NCI-H1436 treated with DMSO at 0.1 percent for 48 hours (cell line): ENCODE results near the gene MYO7B.

ENCODE experiments used
- DNase-seq: peaks from one replicate; lab custom pipeline; 2025; lab: John Stamatoyannopoulos, UW

Gene MYO7B

DNA sequence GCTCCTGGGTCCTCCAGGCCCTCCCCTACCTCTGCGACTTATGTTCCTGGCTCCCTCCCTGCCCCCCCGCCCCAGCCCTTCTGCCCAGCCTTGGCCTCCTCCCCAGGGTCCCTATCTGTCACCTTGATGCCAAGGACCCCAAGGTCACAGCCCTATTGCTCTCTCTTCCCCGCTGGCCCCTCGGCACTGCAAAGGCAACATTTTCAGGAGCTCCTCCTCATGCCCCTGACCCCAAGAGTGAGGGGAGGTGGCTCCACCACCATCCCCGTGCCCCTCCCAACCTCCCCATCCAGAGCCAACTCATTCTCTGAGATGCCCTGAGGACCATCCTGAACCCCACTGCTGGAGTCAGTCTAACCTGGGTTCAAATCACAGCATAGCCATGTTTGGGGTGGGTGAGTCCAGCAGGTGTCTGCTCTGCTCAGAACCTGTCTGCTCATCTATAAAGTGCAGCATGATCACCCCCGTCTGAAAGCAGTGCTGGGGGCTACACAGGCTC is 128.1 kb downstream of the MYO7B start:
- no peak for DNase-seq

- no peak for DNase-seq
These were observed 128.8 kb downstream of the MYO7B start for GRCh38 chr2:127664065-127664894.

- DNase-seq: no peak
These were observed 129.4 kb downstream of the MYO7B start for GRCh38 chr2:127664895-127665225.

DNA sequence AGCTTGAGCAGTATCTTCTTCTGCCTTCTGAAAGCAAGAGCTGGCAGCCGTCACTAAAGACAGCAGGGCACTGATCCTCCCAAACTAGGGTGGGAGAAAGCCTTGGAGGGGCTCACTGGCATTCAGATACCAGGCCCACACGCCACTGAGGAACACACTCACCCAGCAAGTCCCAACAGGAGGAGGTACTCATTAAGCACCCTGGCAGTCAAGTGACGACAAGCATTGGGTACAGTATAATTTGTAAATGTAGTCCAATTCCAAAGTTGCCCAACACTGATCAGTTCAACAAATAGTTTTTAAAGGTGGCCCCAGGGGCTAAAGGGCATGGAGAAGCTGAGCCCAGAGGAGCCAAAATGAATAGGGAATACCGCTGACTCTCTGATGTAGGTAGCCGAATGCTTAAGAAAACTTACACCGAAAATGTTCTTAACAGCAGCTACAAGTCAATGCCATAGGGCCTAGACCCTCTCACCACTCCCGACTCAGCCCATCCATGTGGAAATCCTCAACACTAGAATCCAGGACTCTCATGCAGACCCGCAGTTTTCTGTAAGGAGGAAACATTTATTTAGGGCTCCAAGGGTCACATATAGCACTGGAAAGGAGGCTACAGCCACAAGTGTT is 129.9 kb downstream of the MYO7B start:
- no peak for DNase-seq

GRCh38 chr2:127669056-127669455 is 133.6 kb downstream of the MYO7B start:
- DNase-seq: no peak

GRCh38 chr2:127670055-127670956 is 134.8 kb downstream of the MYO7B start:
- no peak for DNase-seq

DNA sequence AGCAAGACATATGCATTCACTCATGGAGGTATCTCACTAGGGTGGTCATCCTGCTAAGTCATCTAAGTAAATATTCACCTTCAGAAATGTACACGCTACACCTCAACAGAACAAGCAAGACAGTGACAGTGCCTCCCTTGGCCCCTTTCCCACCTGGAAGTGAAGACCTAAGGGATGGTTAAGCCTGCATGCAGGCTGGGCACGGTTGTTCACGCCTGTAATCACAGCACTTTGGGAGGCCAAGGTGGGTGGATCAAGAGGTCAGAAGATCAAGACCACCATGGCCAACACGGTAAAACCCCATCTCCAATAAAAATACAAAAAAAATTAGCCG is 135.4 kb downstream of the MYO7B start:
- no peak for DNase-seq

DNA sequence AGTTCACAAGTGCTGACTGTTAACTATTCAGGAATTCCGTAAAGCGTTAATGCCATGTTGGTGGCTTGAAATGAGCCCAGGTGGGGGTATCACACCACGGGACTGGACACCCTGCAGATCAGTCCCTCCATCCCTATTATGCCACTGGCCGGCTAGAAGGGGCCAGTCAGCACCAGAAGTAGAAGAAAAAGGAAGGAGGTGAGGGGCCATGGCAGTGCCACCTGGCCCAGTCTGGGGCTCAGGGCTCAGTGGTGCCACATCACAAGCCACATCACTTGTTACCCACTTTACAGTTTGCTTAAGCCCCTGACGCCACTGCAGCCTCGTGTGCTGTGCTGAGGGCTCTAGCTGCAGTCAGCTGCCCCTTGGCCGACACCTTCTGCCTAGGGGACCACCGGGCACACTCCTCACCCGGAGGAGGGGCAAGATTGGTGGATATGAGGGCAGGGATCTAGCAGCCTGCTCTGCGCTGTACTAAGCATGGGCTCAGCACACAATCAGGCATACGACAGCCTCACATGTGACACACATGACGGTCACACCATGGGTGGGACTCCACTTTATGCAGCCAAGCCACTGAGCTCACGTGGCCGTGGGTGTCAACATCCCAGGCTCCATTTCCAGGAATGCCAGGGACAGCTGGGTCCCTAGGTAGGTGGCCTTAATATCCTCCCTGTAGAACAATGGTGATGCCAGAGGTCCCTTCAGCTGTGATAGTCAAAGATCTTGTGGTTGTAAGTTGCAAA is 136.2 kb downstream of the MYO7B start:
- no peak for DNase-seq

GRCh38 chr2:127672341-127673224 is 137.1 kb downstream of the MYO7B start:
- no peak for DNase-seq

DNA sequence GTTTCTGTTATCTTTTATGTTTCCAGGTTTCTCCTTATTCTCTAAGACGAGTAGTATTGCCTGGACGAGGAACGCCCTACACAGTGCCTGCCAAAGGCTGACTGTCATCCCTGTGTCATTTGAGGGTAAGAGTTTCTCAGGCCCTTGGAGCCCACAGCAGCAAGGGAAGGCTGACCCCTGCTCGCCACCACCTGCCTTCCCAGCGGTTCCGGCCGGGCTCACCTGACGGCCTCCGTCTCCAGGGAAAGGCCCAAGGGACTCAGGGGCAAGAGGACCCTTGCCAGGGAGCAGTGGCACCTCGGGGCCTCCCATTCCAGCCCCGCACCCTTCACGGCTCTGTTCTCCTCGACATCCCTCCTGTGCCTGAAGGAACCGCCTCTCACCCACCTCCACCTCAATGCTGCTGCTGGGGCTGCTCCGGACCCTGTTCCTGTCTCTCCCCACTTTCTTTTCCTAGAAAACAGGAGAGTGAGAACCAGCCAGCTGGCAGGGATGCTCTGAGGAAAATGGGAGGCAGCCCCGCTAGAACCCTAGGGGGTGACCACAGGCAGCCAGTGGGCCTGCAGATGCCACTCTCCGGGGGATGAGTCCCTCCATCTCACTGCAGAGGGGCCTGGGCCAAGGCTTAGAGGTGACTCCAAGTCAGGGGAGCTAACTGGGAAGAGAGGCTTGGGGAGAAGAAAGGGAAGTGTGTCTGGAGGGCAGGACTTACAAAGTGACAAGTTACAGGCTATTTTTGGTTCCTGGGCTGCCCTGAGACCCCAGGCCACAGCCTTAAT is 138.0 kb downstream of the MYO7B start:
- DNase-seq: no peak

DNA sequence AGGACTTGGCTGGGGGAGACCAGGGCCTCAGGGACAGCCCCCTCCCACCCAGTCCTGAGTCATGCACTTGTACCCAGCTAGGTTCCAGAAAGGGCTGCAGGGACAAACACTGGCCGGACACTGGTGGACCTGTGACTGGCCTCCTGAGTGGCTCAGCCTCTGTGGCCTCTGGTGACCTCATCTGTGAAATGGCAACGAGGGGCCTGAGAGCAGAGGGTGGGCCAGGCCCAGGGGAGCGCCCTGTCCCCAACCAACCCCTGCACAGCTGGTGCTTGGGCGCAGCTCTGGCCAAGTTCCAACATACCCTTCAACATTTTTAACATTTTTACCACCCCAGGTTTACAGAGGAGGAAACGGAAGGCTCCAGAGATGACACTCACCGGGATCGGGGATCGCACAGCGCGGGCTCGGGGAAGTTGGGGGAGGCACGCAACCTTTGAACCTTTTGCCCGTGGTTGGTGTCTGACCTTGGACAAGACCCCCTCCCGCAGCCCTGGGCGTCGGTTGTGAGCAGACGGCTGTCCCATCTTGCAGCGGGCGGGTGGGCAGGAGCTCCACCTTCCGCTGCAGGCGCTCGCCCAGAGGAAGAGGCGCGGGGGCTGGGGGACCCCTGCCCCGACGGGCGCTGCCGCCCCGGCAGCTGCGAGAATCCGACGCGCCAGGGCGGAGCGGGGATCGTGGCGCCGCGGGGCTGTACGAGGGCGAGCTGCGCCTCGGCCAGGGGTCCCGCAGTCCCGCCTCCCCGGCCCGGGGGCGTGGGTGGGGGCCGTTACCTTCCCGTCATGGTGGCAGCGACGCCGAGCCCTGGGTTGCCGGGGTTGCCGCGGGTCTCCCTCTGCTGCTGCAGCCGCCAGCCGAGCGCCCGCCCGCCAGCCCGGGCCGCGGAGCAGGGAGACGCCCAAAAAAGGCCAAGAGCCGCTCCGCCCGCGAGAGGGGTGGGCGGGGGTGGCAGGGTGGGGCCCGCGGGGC is 139.0 kb downstream of the MYO7B start:
- no peak for DNase-seq

- no peak for DNase-seq
These were observed 140.1 kb downstream of the MYO7B start, which contains the start of gene LIMS2 for GRCh38 chr2:127675331-127676261. Gene LIMS2 (minus strand): TSS chr2:127675530. CDS start chr2:127675024, 506 bp downstream.

DNA sequence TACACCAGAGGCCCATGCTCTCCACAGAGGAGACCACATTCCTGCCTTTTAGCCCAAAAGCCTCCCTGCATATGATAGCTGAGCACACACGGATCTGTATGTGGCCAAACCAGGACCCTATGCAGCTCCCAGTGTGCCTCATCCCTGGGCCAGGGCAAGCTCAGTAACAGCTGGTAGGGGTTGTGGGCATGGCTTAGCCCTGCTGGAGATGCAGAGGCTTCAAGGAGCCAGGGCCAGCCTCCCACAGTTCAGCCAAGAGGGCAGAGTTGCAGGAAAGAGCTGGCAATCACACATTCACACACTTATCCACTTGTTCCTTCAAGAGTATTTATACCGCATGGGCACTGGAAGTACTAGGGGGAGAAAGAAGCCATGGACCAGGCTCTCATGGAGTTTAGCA is 141.4 kb downstream of the MYO7B start:
- DNase-seq: no peak

DNA sequence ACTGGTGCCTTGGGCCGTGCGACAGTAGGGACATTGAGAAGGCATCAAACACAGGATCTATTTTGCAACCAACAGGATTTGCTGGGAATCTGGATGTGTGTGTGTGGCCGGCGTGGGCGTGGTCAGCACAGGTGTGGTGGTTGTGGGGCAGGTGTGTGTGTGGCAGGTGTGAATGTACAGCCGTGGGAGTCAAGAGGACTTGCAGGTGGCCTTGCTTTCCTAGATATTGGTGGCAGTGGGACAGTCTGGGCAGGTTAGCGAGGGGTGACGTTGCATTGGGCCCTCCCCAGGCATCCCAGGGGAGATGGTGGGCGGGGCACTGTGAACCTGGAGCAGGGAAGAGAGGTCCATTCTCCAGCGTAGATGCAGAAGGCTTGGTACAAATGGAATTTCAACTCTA is 143.0 kb downstream of the MYO7B start:
- DNase-seq: no peak

GRCh38 chr2:127678991-127679390 is 143.5 kb downstream of the MYO7B start:
- no peak for DNase-seq

DNA sequence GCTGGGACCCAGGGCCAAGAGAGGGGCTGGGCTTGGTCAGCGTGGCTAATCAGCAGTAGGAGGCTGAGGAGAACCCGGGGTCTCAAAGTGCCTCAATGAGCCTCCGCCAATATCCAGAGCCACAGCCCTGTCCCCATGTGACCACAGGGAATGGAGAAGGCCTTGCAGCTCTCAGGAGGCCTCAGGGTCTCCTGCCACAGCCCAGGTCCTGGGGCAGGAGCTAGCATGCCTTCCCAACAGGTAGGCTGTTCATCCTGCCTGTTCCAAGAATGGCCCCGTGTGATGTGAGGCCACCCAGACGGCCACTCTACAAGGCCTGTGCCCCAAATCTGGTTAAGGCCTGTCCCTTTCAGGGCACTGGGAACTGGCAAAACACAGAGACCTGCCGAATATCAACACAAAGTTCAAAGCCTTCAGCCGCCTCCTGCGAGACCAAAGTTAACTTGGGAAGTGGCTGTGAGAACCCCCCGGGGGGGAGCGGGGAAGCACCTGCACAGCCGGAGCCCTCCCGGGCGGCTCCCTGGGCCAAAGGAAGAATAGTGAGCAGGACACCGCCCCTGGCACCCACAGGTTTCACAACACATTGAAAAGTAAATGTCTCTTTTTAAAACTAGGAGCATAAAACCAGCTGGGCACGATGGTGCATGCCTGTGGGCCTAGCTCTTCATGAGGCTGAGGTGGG is 144.3 kb downstream of the MYO7B start:
- no peak for DNase-seq

GRCh38 chr2:127680706-127681287 is 145.3 kb downstream of the MYO7B start:
- no peak for DNase-seq
